DND-41 (cell line): ENCODE results near the gene GABRA5.

Experiments used
- ATAC-seq: fragments of 200-7000 bp; cut with Tn5 transposase; 3 replicates; pipeline ENCODE4 v1.9.1; 2021; ENCODE audit warnings: low read depth; ENCODE audit not compliant: insufficient read depth
- DNase-seq: peaks from one replicate; pipeline ENCODE4 v3.0.0-alpha.2; 2020
- H2AFZ ChIP-seq: 2 replicates; pipeline ENCODE4 v1.6.0; 2012; ENCODE audit warnings: low read depth, low read length
- H3K27ac ChIP-seq: 2 replicates; pipeline ENCODE4 v1.5.1; 2012; ENCODE audit warnings: low read length, inconsistent platforms
- H3K27me3 ChIP-seq: fragments of 200-600 bp; sonication (generic); 2 replicates; pipeline ENCODE4 v1.6.0; 2012; ENCODE audit warnings: low read length, mild to moderate bottlenecking, inconsistent platforms; ENCODE audit not compliant: insufficient read depth, poor library complexity
- H3K36me3 ChIP-seq: 2 replicates; pipeline ENCODE4 v1.5.1; 2012; ENCODE audit warnings: low read length, inconsistent platforms; ENCODE audit not compliant: insufficient read depth
- H3K4me1 ChIP-seq: 2 replicates; pipeline ENCODE4 v1.5.1; 2012; ENCODE audit warnings: mild to moderate bottlenecking, low read length; ENCODE audit not compliant: insufficient read depth
- H3K4me2 ChIP-seq: 2 replicates; pipeline ENCODE4 v1.6.0; 2012; ENCODE audit warnings: mild to moderate bottlenecking, moderate library complexity, low read length, inconsistent platforms; ENCODE audit not compliant: insufficient read depth
- H3K4me3 ChIP-seq, 2 experiments: fragments of 200-600 bp in 1 of 2; shearing (Covaris generic) in 1 of 2; 2 replicates each; pipeline ENCODE4 v1.5.1; 2012 to 2016; ENCODE audit warnings: inconsistent platforms in 2 of 2, low read length in 2 of 2, mild to moderate bottlenecking in 2 of 2, low read depth in 1 of 2, moderate library complexity in 1 of 2
- H3K79me2 ChIP-seq: 2 replicates; pipeline ENCODE4 v1.6.0; 2012; ENCODE audit warnings: low read length, inconsistent platforms; ENCODE audit not compliant: insufficient read depth
- H3K9ac ChIP-seq: 2 replicates; pipeline ENCODE4 v1.6.0; 2012; ENCODE audit warnings: low read depth, mild to moderate bottlenecking, inconsistent platforms, low read length, moderate library complexity
- H3K9me3 ChIP-seq: 2 replicates; pipeline ENCODE4 v1.5.1; 2012; ENCODE audit warnings: low read length, moderate library complexity, mild to moderate bottlenecking, inconsistent platforms; ENCODE audit not compliant: insufficient read depth, severe bottlenecking
- H4K20me1 ChIP-seq: 2 replicates; pipeline ENCODE4 v1.6.0; 2012; ENCODE audit warnings: low read length; ENCODE audit not compliant: insufficient read depth
- EZH2 ChIP-seq: IDR thresholded peaks from 3 replicates; pipeline ENCODE4 v1.6.1; 2012; ENCODE audit warnings: borderline replicate concordance, low read depth, mild to moderate bottlenecking, moderate library complexity, low read length, inconsistent platforms; ENCODE audit not compliant: severe bottlenecking
- TF ChIP-seq, protein P1 (sequence below): IDR thresholded peaks from 2 replicates; pipeline ENCODE4 v1.5.1; 2012; ENCODE audit warnings: borderline replicate concordance, low read length, moderate library complexity, mild to moderate bottlenecking; ENCODE audit not compliant: poor library complexity, severe bottlenecking; ENCODE audit errors: extremely low read depth

The GABRA5 gene

DNA sequence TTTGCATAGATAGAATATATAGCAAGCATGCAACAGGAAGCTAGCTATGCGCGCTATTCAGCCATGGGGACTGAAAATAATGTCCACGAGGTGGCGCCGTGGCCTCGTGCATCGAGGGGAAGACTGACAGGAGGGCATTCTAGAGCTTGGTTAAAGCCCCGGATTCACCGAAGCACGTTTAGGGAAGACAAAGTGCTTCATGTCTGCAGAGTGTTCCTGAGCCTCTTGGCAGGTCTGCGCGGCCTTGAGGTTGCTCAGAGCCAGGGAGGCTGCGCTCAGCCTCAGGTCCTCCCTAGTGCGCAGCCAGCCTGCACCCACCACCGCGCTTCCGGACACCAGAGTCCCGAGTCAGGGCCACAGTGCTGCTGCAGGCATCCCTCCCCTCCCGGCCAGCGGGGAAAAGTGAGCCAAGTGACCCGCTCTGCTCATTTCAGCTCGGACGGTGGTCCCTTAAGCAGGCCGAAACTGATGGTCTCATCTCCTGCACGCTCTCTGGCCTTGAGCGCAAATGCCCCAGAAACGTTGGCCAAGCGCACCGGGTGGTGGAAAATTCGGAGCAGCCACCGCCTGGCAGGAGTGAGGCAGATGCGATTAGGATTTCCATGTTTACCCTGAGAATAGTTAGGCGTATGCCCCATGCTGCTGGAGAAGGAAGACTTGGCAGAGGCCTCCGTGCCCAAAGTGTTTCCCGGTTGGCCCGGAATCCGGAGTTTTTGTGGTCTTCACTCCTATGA is 24.8 kb downstream of the GABRA5 start:
- Histone ChIP-seq H3K36me3 (no peaks in the 10 kb centered on the region), H2AFZ (no peak overlapping the region), H4K20me1 (no peaks in the 10 kb centered on the region), H3K79me2 (no peaks in the 10 kb centered on the region), H3K9ac (no peak overlapping the region), H3K4me2 (no peak overlapping the region), H3K4me3 (no peak overlapping the region), H3K4me1 (no peaks in the 10 kb centered on the region), H3K27ac (no peak overlapping the region), H3K9me3 (no peaks in the 10 kb centered on the region), H3K27me3 (no peaks in the 10 kb centered on the region)
- ATAC-seq: peak; percentile 52; the same call in 1 of the 3 replicates
- no peak for TF ChIP-seq EZH2
- TF ChIP-seq, protein P1, sequence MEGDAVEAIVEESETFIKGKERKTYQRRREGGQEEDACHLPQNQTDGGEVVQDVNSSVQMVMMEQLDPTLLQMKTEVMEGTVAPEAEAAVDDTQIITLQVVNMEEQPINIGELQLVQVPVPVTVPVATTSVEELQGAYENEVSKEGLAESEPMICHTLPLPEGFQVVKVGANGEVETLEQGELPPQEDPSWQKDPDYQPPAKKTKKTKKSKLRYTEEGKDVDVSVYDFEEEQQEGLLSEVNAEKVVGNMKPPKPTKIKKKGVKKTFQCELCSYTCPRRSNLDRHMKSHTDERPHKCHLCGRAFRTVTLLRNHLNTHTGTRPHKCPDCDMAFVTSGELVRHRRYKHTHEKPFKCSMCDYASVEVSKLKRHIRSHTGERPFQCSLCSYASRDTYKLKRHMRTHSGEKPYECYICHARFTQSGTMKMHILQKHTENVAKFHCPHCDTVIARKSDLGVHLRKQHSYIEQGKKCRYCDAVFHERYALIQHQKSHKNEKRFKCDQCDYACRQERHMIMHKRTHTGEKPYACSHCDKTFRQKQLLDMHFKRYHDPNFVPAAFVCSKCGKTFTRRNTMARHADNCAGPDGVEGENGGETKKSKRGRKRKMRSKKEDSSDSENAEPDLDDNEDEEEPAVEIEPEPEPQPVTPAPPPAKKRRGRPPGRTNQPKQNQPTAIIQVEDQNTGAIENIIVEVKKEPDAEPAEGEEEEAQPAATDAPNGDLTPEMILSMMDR: peak; percentile 70
- DNase-seq: peak; percentile 47

DNA sequence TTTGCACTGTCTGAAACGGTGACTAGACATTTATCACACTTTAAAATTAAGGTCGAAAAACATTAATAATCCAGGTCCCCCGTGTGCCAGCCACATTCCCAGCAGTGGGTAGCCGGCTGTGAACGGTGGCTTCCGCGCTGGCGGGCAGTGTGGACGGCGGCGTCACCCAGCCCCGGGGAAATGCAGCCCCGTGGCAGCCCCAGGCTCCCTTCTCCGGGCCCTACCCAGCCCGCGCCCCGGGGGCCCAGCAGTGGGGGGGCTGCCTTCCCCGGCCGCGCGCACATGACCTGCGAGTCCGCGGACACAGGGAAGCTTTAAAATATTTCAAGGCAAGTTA is 25.3 kb downstream of the GABRA5 start:
- Histone ChIP-seq H3K4me3 (no peak overlapping the region), H3K9ac (no peak overlapping the region), H2AFZ (no peak overlapping the region), H3K4me2 (no peak overlapping the region), H3K36me3 (no peaks in the 10 kb centered on the region), H3K4me1 (no peaks in the 10 kb centered on the region), H3K79me2 (no peaks in the 10 kb centered on the region), H3K27ac (no peak overlapping the region), H3K27me3 (no peaks in the 10 kb centered on the region), H4K20me1 (no peaks in the 10 kb centered on the region), H3K9me3 (no peaks in the 10 kb centered on the region)
- no peak for DNase-seq
- no peak for TF ChIP-seq EZH2
- TF ChIP-seq, protein P1: no peak
- no peak for ATAC-seq

GRCh38 chr15:26892678-26893077 is 25.8 kb downstream of the GABRA5 start:
- no peak for TF ChIP-seq EZH2
- TF ChIP-seq, protein P1: no peak
- ATAC-seq: no peak
- H3K4me1 ChIP-seq: no peaks in the 10 kb centered on the region

More at GRCh38 chr15:26892678-26893077, 25.8 kb downstream of the GABRA5 start:
- H3K79me2 ChIP-seq: no peaks in the 10 kb centered on the region
- no peak overlapping the region for H3K4me2 ChIP-seq
- H3K9ac ChIP-seq: no peak overlapping the region
- no peaks in the 10 kb centered on the region for H3K27me3 ChIP-seq
- no peak overlapping the region for H3K4me3 ChIP-seq
- no peaks in the 10 kb centered on the region for H3K9me3 ChIP-seq
- no peak for DNase-seq
- H3K27ac ChIP-seq: no peak overlapping the region
- H2AFZ ChIP-seq: no peak overlapping the region
- H4K20me1 ChIP-seq: no peaks in the 10 kb centered on the region
- no peaks in the 10 kb centered on the region for H3K36me3 ChIP-seq
